Measurements from ENCODE around the gene CCL16. TPM values are rescaled to one million over a fixed set of nuclear protein-coding genes. Genes with fewer than 3 reads are reported as not detected.
"Not testable (repeated sequence)": the region's sequence is repeated elsewhere in the genome, so short reads cannot be mapped to it uniquely, and the experiment has no call there.

The CCL16 gene
- total RNA-seq, 1 donor, result not detected

- no peaks in the 10 kb centered on the region for H3K9me3 ChIP-seq (ENCODE audit: low read depth, low read length)
- H3K27me3 ChIP-seq (ENCODE audit: insufficient read depth, low read length), result no peaks in the 10 kb centered on the region
- H3K4me1 ChIP-seq (ENCODE audit: insufficient read depth, low read length), result peaks cover 16% of the 10 kb centered on the region
- no peak within 1 kb of the TSS for H3K4me3 ChIP-seq (ENCODE audit: low read length)
Observed at GRCh38 chr17:36001110-36001771, 19.9 kb upstream of the CCL16 start, which contains the start of gene CCL15. Gene CCL15 (minus strand): TSS chr17:36001553. CDS start chr17:36001492, 61 bp downstream.

GRCh38 chr17:36000732-36001109 lies 19.4 kb upstream of the CCL16 start:
- no peaks in the 10 kb centered on the region for H3K9me3 ChIP-seq (ENCODE audit: low read depth, low read length)
- peaks cover 16% of the 10 kb centered on the region for H3K4me1 ChIP-seq (ENCODE audit: insufficient read depth, low read length)
- no peak overlapping the region for H3K4me3 ChIP-seq (ENCODE audit: low read length)
- H3K27me3 ChIP-seq (ENCODE audit: insufficient read depth, low read length), result no peaks in the 10 kb centered on the region

GRCh38 chr17:35998756-35999155 lies 17.5 kb upstream of the CCL16 start:
- Histone ChIP-seq H3K27me3 (ENCODE audit: insufficient read depth, low read length) (no peaks in the 10 kb centered on the region), H3K9me3 (ENCODE audit: low read depth, low read length) (no peaks in the 10 kb centered on the region), H3K4me1 (ENCODE audit: insufficient read depth, low read length) (peaks cover 6% of the 10 kb centered on the region), H3K4me3 (ENCODE audit: low read length) (no peak overlapping the region)

- Histone ChIP-seq H3K4me1 (ENCODE audit: insufficient read depth, low read length) (peaks cover 6% of the 10 kb centered on the region), H3K4me3 (ENCODE audit: low read length) (no peak overlapping the region), H3K9me3 (ENCODE audit: low read depth, low read length) (no peaks in the 10 kb centered on the region), H3K27me3 (ENCODE audit: insufficient read depth, low read length) (no peaks in the 10 kb centered on the region)
Observed at GRCh38 chr17:35998018-35998545, 16.8 kb upstream of the CCL16 start.

- not testable (repeated sequence) for H3K9me3 ChIP-seq (ENCODE audit: low read depth, low read length); H3K4me3 ChIP-seq (ENCODE audit: low read length); H3K4me1 ChIP-seq (ENCODE audit: insufficient read depth, low read length); H3K27me3 ChIP-seq (ENCODE audit: insufficient read depth, low read length)
Observed at GRCh38 chr17:35995346-35995745, 14.0 kb upstream of the CCL16 start.

- Histone ChIP-seq H3K9me3 (ENCODE audit: low read depth, low read length) (no peaks in the 10 kb centered on the region), H3K4me3 (ENCODE audit: low read length) (no peak overlapping the region), H3K27me3 (ENCODE audit: insufficient read depth, low read length) (no peaks in the 10 kb centered on the region), H3K4me1 (ENCODE audit: insufficient read depth, low read length) (no peaks in the 10 kb centered on the region)
Observed at GRCh38 chr17:35991075-35991474, 9.8 kb upstream of the CCL16 start.

- no peaks in the 10 kb centered on the region for H3K4me1 ChIP-seq (ENCODE audit: insufficient read depth, low read length)
- no peaks in the 10 kb centered on the region for H3K27me3 ChIP-seq (ENCODE audit: insufficient read depth, low read length)
- H3K9me3 ChIP-seq (ENCODE audit: low read depth, low read length), result no peaks in the 10 kb centered on the region
- H3K4me3 ChIP-seq (ENCODE audit: low read length), result no peak overlapping the region
Observed at GRCh38 chr17:35988164-35988563, 6.9 kb upstream of the CCL16 start.

GRCh38 chr17:35986643-35987042 lies 5.3 kb upstream of the CCL16 start, which contains the start of gene CCL14:
Gene CCL14 (minus strand): TSS chr17:35986729. CDS start chr17:35986649, 80 bp downstream.
- Histone ChIP-seq H3K27me3 (ENCODE audit: insufficient read depth, low read length) (no peaks in the 10 kb centered on the region), H3K9me3 (ENCODE audit: low read depth, low read length) (no peaks in the 10 kb centered on the region), H3K4me3 (ENCODE audit: low read length) (no peak within 1 kb of the TSS), H3K4me1 (ENCODE audit: insufficient read depth, low read length) (no peaks in the 10 kb centered on the region)

- H3K9me3 ChIP-seq (ENCODE audit: low read depth, low read length), result no peaks in the 10 kb centered on the region
- H3K4me1 ChIP-seq (ENCODE audit: insufficient read depth, low read length), result no peaks in the 10 kb centered on the region
- no peaks in the 10 kb centered on the region for H3K27me3 ChIP-seq (ENCODE audit: insufficient read depth, low read length)
- no peak overlapping the region for H3K4me3 ChIP-seq (ENCODE audit: low read length)
Observed at GRCh38 chr17:35984140-35984539, 2.8 kb upstream of the CCL16 start.

GRCh38 chr17:35982409-35983191 lies 1.3 kb upstream of the CCL16 start:
- Histone ChIP-seq H3K27me3 (ENCODE audit: insufficient read depth, low read length) (no peaks in the 10 kb centered on the region), H3K4me1 (ENCODE audit: insufficient read depth, low read length) (no peaks in the 10 kb centered on the region), H3K4me3 (ENCODE audit: low read length) (no peak overlapping the region), H3K9me3 (ENCODE audit: low read depth, low read length) (no peaks in the 10 kb centered on the region)

- H3K9me3 ChIP-seq (ENCODE audit: low read depth, low read length), result no peaks in the 10 kb centered on the region
- H3K4me3 ChIP-seq (ENCODE audit: low read length), result no peak overlapping the region
- H3K4me1 ChIP-seq (ENCODE audit: insufficient read depth, low read length), result no peaks in the 10 kb centered on the region
- no peaks in the 10 kb centered on the region for H3K27me3 ChIP-seq (ENCODE audit: insufficient read depth, low read length)
Observed at GRCh38 chr17:35981908-35982330, 622 bp upstream of the CCL16 start.

- Histone ChIP-seq H3K9me3 (ENCODE audit: low read depth, low read length) (no peaks in the 10 kb centered on the region), H3K27me3 (ENCODE audit: insufficient read depth, low read length) (no peaks in the 10 kb centered on the region), H3K4me1 (ENCODE audit: insufficient read depth, low read length) (no peaks in the 10 kb centered on the region), H3K4me3 (ENCODE audit: low read length) (no peak overlapping the region)
Observed at GRCh38 chr17:35978346-35978745, 3.0 kb downstream of the CCL16 start.

GRCh38 chr17:35977509-35977908 lies 3.8 kb downstream of the CCL16 start:
- H3K9me3 ChIP-seq (ENCODE audit: low read depth, low read length), result no peaks in the 10 kb centered on the region
- H3K27me3 ChIP-seq (ENCODE audit: insufficient read depth, low read length), result no peaks in the 10 kb centered on the region
- no peak overlapping the region for H3K4me3 ChIP-seq (ENCODE audit: low read length)
- H3K4me1 ChIP-seq (ENCODE audit: insufficient read depth, low read length), result no peaks in the 10 kb centered on the region

GRCh38 chr17:35973333-35974260 lies 7.7 kb downstream of the CCL16 start:
- Histone ChIP-seq H3K27me3 (ENCODE audit: insufficient read depth, low read length) (no peaks in the 10 kb centered on the region), H3K4me1 (ENCODE audit: insufficient read depth, low read length) (peaks cover 5% of the 10 kb centered on the region), H3K4me3 (ENCODE audit: low read length) (no peak overlapping the region), H3K9me3 (ENCODE audit: low read depth, low read length) (no peaks in the 10 kb centered on the region)

- H3K4me1 ChIP-seq (ENCODE audit: insufficient read depth, low read length), result peaks cover 5% of the 10 kb centered on the region
- H3K4me3 ChIP-seq (ENCODE audit: low read length), result no peak overlapping the region
- H3K9me3 ChIP-seq (ENCODE audit: low read depth, low read length), result no peaks in the 10 kb centered on the region
- H3K27me3 ChIP-seq (ENCODE audit: insufficient read depth, low read length), result no peaks in the 10 kb centered on the region
Observed at GRCh38 chr17:35972945-35973332, 8.4 kb downstream of the CCL16 start.

Data from mononuclear cell (primary cell).